Epithelial cell of proximal tubule (primary cell): ENCODE results near the gene ZFPM1. TPM values are rescaled to one million over a fixed set of nuclear protein-coding genes. Genes with fewer than 3 reads are reported as not detected.

Experiments used
- DNase-seq: peaks from one replicate; pipeline ENCODE4 v3.0.0-alpha.2; 2011; ENCODE audit warnings: low read depth
- H3K4me3 ChIP-seq: 2 replicates; pipeline ENCODE4 v1.5.1; 2011; ENCODE audit warnings: low read depth, mild to moderate bottlenecking, low read length
- CTCF ChIP-seq: conservative IDR thresholded peaks from 2 replicates; pipeline ENCODE4 v1.5.1; 2012; ENCODE audit warnings: low read depth, mild to moderate bottlenecking, low read length
- total RNA-seq: library from RNA; depleted of rRNA; stranded (reverse); fragments of >200 nt; gene quantifications from 2 replicates; pipeline ENCODE4 v1.2.3, GENCODE V29; 2015

Gene ZFPM1
- total RNA-seq, 1 donor from 2014 or later, result 5.7 TPM

DNA sequence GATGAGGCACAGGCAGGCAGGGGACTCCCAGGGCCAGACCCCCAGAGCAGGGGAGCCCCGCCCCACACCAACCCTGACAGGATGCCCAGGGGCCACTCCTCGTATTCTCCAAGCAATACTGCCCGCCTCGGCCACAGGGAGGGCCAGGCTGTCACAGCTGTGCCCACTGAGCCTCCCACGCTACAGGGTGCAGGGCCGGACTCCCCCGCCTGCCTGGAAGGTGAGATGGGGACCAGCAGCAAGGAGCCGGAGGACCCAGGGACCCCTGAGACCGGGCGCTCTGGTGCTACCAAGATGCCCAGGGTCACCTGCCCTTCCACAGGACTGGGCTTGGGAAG lies 18.8 kb upstream of the ZFPM1 start:
- TF ChIP-seq CTCF, result no peak
- DNase-seq, result no peak
- H3K4me3 ChIP-seq, result no peak overlapping the region

DNA sequence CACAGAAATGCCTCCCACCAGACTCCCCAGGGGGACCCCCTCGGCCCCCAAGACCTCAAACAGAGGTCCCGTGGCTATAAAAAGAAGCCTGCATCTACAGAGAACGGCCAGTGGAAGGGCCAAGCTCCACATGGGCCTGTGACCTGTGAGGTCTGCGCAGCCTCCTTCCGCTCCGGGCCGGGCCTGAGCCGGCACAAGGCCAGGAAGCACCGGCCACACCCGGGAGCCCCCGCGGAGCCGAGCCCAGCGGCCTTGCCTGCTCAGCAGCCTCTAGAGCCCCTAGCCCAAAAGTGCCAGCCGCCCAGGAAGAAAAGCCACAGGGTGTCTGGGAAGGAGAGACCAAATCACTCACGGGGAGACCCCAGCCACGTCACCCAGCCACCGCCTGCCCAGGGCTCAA lies 18.3 kb upstream of the ZFPM1 start:
- no peak for TF ChIP-seq CTCF
- H3K4me3 ChIP-seq, result no peak overlapping the region
- no peak for DNase-seq

DNA sequence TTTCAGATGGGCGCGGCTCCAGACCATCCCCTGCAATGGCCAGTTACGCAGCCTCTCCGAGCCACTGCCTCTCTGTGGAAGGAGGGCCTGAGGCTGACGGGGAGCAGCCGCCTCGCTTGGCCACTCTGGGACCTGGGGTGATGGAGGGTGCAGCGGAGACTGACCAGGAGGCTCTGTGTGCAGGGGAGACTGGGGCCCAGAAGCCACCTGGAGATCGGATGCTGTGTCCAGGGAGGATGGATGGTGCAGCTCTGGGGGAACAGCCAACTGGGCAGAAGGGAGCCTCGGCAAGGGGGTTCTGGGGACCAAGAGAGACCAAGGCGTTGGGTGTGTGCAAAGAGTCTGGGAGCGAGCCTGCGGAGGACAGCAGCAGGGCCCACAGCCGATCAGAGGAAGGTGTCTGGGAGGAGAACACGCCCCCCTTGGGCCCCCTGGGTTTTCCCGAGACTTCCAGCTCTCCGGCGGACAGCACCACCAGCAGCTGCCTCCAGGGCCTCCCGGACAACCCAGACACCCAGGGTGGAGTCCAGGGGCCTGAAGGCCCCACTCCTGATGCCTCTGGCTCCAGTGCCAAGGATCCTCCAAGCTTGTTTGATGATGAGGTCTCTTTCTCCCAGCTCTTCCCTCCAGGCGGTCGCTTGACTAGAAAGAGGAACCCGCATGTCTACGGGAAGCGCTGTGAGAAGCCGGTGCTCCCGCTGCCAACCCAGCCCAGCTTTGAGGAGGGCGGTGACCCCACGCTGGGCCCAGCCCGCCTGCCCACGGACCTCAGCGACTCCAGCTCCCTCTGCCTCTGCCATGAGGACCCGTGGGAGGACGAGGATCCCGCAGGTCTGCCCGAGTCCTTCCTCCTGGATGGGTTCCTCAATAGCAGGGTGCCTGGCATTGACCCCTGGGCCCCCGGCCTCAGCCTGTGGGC lies 17.4 kb upstream of the ZFPM1 start:
- TF ChIP-seq CTCF, result no peak
- no peak overlapping the region for H3K4me3 ChIP-seq
- DNase-seq, result no peak

- no peak overlapping the region for H3K4me3 ChIP-seq
- no peak for TF ChIP-seq CTCF
- no peak for DNase-seq
Observed at GRCh38 chr16:88436796-88437195, 16.3 kb upstream of the ZFPM1 start.

- no peak for DNase-seq
- TF ChIP-seq CTCF, result peak; percentile 75
- H3K4me3 ChIP-seq, result no peak overlapping the region
Observed at GRCh38 chr16:88437367-88437964, 15.6 kb upstream of the ZFPM1 start.

- DNase-seq, result no peak
- TF ChIP-seq CTCF, result no peak
- H3K4me3 ChIP-seq, result no peak overlapping the region
Observed at GRCh38 chr16:88438084-88438870, 14.8 kb upstream of the ZFPM1 start.
